Activated naive CD8-positive, alpha-beta T cell treated with anti-CD3 and anti-CD28 coated beads, Interleukin-2, amount 50 U/mL, for 24 hours (primary cell): Measurements from ENCODE around the gene RNASEH2A.
"Not testable (repeated sequence)": the region's sequence is repeated elsewhere in the genome, so short reads cannot be mapped to it uniquely, and the experiment has no call there.

Experiments
- ATAC-seq: fragments of 150-1000 bp; cut with Tn5 transposase; one replicate; pipeline ENCODE4 v1.10.0; 2021
- DNase-seq: peaks from one replicate; pipeline ENCODE4 v3.0.0; 2021
- H3K27ac Mint-ChIP-seq: one replicate; pipeline ENCODE4 v1.8.0; 2021; ENCODE audit warnings: mild to moderate bottlenecking, mixed read lengths
- H3K27me3 Mint-ChIP-seq: one replicate; pipeline ENCODE4 v1.8.0; 2021; ENCODE audit warnings: mixed read lengths
- H3K36me3 Mint-ChIP-seq: one replicate; pipeline ENCODE4 v1.8.0; 2021; ENCODE audit warnings: low read depth, mixed read lengths
- H3K4me1 Mint-ChIP-seq: one replicate; pipeline ENCODE4 v1.8.0; 2021; ENCODE audit warnings: mixed read lengths
- H3K4me3 Mint-ChIP-seq: one replicate; pipeline ENCODE4 v1.8.0; 2021; ENCODE audit warnings: mild to moderate bottlenecking, moderate library complexity, mixed read lengths
- H3K9me3 Mint-ChIP-seq: one replicate; pipeline ENCODE4 v1.8.0; 2021; ENCODE audit warnings: mixed read lengths

The RNASEH2A gene

GRCh38 chr19:12817810-12818209 lies 11.4 kb downstream of the RNASEH2A start:
- not testable (repeated sequence) for ATAC-seq, DNase-seq, H3K36me3 Mint-ChIP-seq, H3K27me3 Mint-ChIP-seq, H3K9me3 Mint-ChIP-seq, H3K4me1 Mint-ChIP-seq, H3K4me3 Mint-ChIP-seq, H3K27ac Mint-ChIP-seq

GRCh38 chr19:12821761-12822160 lies 15.4 kb downstream of the RNASEH2A start:
- H3K4me3 Mint-ChIP-seq, result no peak overlapping the region
- H3K27ac Mint-ChIP-seq, result no peak overlapping the region
- peaks cover 6% of the 10 kb centered on the region for H3K4me1 Mint-ChIP-seq
- ATAC-seq (no peak), DNase-seq (no peak)
- H3K36me3 Mint-ChIP-seq, result no peaks in the 10 kb centered on the region
- peaks cover 4% of the 10 kb centered on the region for H3K9me3 Mint-ChIP-seq
- H3K27me3 Mint-ChIP-seq, result peaks cover 17% of the 10 kb centered on the region

- H3K27me3 Mint-ChIP-seq, result peaks cover 47% of the 10 kb centered on the region
- no peaks in the 10 kb centered on the region for H3K36me3 Mint-ChIP-seq
- H3K4me3 Mint-ChIP-seq, result no peak overlapping the region
- no peak overlapping the region for H3K27ac Mint-ChIP-seq
- DNase-seq (peak; percentile 56), ATAC-seq (peak; percentile 33)
- H3K9me3 Mint-ChIP-seq, result peaks cover 4% of the 10 kb centered on the region
- peaks cover 6% of the 10 kb centered on the region for H3K4me1 Mint-ChIP-seq
Observed at GRCh38 chr19:12825254-12826131, 19.1 kb downstream of the RNASEH2A start.

DNA sequence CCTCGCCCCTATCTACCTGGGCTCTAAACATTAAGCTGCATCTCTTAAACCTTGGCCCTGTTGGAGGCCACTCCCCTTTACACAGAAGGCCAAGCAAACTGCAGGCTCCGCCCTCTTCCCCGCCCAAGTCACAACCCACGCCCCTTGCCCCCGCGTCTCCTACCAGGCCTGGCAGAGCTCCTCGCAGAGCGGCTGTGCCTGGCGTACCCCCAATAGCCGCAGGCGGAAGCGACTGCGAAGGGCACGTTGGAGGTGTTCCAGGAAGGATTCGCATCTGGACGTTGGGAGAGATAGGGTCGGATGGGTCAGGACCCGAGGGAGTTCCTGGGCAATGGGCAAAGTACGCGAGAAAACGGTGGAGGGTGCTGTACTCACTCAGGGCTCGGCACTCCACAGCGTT lies 22.1 kb downstream of the RNASEH2A start:
- Mint-ChIP-seq H3K27me3 (peaks cover 73% of the 10 kb centered on the region), H3K4me1 (peaks cover 16% of the 10 kb centered on the region), H3K27ac (no peak overlapping the region), H3K36me3 (no peaks in the 10 kb centered on the region), H3K9me3 (no peaks in the 10 kb centered on the region), H3K4me3 (no peak overlapping the region)
- ATAC-seq, result no peak
- peak; percentile 58 for DNase-seq

GRCh38 chr19:12833418-12833737 lies 27.0 kb downstream of the RNASEH2A start:
- peaks cover 20% of the 10 kb centered on the region for H3K4me1 Mint-ChIP-seq
- peaks cover 80% of the 10 kb centered on the region for H3K27me3 Mint-ChIP-seq
- no peaks in the 10 kb centered on the region for H3K36me3 Mint-ChIP-seq
- H3K4me3 Mint-ChIP-seq, result no peak overlapping the region
- H3K27ac Mint-ChIP-seq, result no peak overlapping the region
- ATAC-seq (no peak), DNase-seq (no peak)
- no peaks in the 10 kb centered on the region for H3K9me3 Mint-ChIP-seq

DNA sequence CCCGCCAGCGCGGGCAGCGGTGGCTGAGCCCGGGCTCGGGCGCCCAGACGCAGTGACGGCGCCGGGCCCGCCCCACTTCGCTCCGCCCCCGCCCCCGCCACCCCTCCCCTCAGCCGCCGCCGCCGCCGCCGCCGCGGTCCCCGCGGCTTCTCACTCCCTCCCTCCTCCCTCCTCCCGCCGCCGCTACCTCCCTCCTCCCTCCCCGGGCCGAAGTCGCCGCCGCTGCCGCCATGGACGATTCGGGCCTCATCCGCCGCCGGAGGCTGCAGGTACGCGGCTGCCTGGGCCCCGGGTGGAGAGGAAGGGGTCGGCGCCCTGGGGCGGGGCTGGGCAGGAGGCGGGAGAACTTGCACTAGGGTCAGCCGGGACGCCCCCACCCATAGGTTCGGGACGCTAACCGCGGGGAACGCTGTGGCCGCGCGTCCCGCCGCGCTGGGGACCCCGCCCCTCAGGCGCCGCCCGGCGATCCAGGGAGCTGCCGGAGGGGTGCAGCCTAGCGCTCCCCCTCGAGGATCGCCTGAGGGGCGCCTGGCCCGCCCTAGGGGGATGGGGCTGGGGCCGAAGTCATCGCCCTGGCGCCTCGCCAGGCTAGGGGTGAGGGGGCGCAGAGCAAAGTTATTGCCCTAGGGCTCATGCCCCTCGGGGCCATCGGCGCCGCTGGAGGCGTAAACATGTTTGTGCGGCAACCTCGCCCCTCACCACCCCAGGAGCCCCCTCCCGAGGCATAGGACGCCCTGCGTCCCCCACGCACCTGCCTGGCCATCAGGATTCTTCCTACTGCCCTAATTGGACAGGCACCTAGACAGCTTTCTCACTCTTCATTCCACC lies 27.6 kb downstream of the RNASEH2A start:
- Mint-ChIP-seq H3K9me3 (no peaks in the 10 kb centered on the region), H3K4me1 (peaks cover 23% of the 10 kb centered on the region), H3K4me3 (peak overlapping the region; percentile 59), H3K27me3 (peaks cover 76% of the 10 kb centered on the region), H3K36me3 (no peaks in the 10 kb centered on the region), H3K27ac (no peak overlapping the region)
- ATAC-seq (peak; percentile 7), DNase-seq (peak; percentile 46)

DNA sequence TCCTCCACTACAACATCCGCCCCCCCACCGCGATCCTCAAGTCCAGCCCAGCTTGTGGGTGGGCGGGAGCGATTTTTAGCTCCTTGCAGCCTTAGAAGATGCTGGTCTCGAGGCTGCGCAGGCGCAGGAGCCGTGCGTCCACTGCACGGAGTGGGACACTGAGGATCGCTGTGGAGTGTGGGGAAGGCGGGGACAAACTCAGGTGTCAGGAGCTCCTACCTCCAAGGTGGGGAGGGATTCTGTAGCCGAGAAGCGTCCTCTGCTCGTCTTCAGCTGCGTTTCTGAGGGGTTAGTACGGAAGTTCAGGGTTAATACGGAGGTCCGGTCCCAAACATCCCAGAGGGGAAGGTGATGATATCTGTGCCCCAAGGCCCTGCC lies 28.2 kb downstream of the RNASEH2A start, which contains the start of gene RTBDN:
Gene RTBDN (minus strand): TSS at position 14 of the 378 bp plus-strand sequence. CDS start 4,600 bp downstream, outside the sequence.
- peaks cover 78% of the 10 kb centered on the region for H3K27me3 Mint-ChIP-seq
- peak; percentile 14 for DNase-seq
- ATAC-seq, result no peak
- no peaks in the 10 kb centered on the region for H3K9me3 Mint-ChIP-seq
- peaks cover 28% of the 10 kb centered on the region for H3K4me1 Mint-ChIP-seq
- H3K36me3 Mint-ChIP-seq, result no peaks in the 10 kb centered on the region
- no peak within 1 kb of the TSS for H3K27ac Mint-ChIP-seq
- peak within 1 kb of the TSS; percentile 59 for H3K4me3 Mint-ChIP-seq

GRCh38 chr19:12834976-12835757 lies 28.8 kb downstream of the RNASEH2A start:
- DNase-seq (peak; percentile 39), ATAC-seq (no peak)
- Mint-ChIP-seq H3K9me3 (no peaks in the 10 kb centered on the region), H3K27ac (no peak overlapping the region), H3K4me1 (peaks cover 28% of the 10 kb centered on the region), H3K4me3 (peak overlapping the region; percentile 59), H3K27me3 (peaks cover 78% of the 10 kb centered on the region), H3K36me3 (no peaks in the 10 kb centered on the region)

DNA sequence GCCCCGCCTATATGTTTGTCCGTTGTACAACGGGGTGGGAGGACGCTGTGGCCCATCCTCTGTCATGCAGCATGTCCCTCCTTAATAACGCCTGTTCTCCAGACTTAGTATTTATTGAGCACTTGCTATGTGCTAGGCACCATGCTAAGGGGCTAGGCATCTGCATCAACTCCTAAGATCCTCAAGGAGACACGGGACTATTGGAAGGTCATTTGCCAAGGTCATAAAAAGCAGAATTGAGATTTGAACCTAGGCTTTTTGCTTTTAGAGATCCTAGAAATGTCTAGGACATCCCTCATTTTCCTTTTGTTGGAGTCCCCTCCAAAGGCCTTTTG lies 30.1 kb downstream of the RNASEH2A start:
- no peak for ATAC-seq
- Mint-ChIP-seq H3K4me1 (peaks cover 38% of the 10 kb centered on the region), H3K36me3 (no peaks in the 10 kb centered on the region), H3K4me3 (no peak overlapping the region), H3K27me3 (peaks cover 79% of the 10 kb centered on the region), H3K9me3 (no peaks in the 10 kb centered on the region), H3K27ac (no peak overlapping the region)
- no peak for DNase-seq

DNA sequence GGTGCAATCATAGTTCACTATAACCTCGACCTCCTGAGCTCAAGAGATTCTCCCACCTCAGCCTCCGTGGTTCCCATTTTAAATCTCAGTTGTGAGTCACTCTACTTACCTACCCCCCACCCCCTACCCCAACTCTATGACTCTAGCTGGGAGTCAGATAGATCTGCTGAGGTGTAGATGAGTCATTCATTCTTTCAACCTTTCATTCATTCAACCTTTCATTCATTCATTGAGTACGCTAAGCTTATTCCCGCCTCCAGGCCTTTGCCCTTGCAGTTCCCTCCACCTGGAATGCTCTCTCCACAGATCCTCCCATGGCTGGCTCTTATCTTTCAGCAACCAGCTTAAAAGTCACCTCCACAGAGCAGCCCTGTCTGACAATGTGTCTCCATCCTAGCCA lies 30.8 kb downstream of the RNASEH2A start:
- H3K4me1 Mint-ChIP-seq, result peaks cover 40% of the 10 kb centered on the region
- no peaks in the 10 kb centered on the region for H3K36me3 Mint-ChIP-seq
- ATAC-seq, result peak; percentile 45
- no peaks in the 10 kb centered on the region for H3K9me3 Mint-ChIP-seq
- no peak overlapping the region for H3K27ac Mint-ChIP-seq
- no peak for DNase-seq
- H3K27me3 Mint-ChIP-seq, result peaks cover 78% of the 10 kb centered on the region
- no peak overlapping the region for H3K4me3 Mint-ChIP-seq

- Mint-ChIP-seq H3K27ac (no peak within 1 kb of the TSS), H3K4me1 (peaks cover 31% of the 10 kb centered on the region), H3K4me3 (peak within 1 kb of the TSS; percentile 70), H3K36me3 (no peaks in the 10 kb centered on the region), H3K27me3 (peaks cover 76% of the 10 kb centered on the region), H3K9me3 (no peaks in the 10 kb centered on the region)
- DNase-seq (peak; percentile 64), ATAC-seq (peak; percentile 68)
Observed at GRCh38 chr19:12838182-12838885, 31.9 kb downstream of the RNASEH2A start, which contains the start of gene MAST1. Gene MAST1 (plus strand): TSS chr19:12838515. CDS start chr19:12838573, 58 bp downstream.

DNA sequence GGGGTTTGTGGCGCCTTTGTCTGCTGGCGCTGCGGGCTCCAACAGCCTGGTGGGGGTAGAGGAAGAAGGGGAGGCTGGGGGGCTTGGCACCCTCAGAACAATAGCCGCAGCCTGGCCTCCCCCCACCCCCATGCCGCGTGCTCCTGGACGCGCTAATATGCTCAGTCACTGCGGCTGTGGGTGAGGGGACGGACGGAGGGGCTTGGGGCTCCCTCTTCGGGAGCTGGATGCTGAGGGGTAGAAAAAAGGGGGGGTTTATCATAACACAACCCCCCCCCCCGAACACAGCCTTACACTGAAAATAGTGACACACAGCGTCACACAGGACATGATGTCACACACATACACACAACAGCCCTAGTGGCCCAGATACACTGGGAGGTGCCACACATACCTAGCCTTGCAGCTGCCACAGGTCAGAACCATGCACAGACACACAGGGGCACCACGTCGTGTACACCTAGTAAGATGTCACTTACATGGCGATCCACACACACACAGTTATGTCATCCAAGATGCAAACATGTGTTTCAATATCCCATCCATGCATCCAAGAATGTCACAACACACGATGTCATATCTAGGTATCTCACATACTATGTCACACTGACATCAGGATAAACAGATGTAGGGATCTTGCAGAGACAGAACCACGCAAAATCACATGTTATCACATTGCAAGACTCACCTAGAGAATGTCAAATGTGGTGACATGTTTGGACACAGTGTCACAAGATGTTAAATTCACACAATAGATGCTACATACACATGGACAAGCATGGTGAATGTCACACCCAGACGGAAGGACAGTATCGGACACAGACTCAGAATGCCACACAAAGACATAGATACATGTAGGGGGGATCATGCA lies 32.7 kb downstream of the RNASEH2A start:
- H3K4me1 Mint-ChIP-seq, result peaks cover 30% of the 10 kb centered on the region
- ATAC-seq (no peak), DNase-seq (peak; percentile 13)
- H3K36me3 Mint-ChIP-seq, result no peaks in the 10 kb centered on the region
- H3K27ac Mint-ChIP-seq, result no peak overlapping the region
- H3K4me3 Mint-ChIP-seq, result peak overlapping the region; percentile 70
- peaks cover 79% of the 10 kb centered on the region for H3K27me3 Mint-ChIP-seq
- no peaks in the 10 kb centered on the region for H3K9me3 Mint-ChIP-seq
